ENCODE data around the gene TIAM2.
"Not testable (repeated sequence)": the region's sequence is repeated elsewhere in the genome, so short reads cannot be mapped to it uniquely, and the experiment has no call there.

TIAM2 gene

DNA sequence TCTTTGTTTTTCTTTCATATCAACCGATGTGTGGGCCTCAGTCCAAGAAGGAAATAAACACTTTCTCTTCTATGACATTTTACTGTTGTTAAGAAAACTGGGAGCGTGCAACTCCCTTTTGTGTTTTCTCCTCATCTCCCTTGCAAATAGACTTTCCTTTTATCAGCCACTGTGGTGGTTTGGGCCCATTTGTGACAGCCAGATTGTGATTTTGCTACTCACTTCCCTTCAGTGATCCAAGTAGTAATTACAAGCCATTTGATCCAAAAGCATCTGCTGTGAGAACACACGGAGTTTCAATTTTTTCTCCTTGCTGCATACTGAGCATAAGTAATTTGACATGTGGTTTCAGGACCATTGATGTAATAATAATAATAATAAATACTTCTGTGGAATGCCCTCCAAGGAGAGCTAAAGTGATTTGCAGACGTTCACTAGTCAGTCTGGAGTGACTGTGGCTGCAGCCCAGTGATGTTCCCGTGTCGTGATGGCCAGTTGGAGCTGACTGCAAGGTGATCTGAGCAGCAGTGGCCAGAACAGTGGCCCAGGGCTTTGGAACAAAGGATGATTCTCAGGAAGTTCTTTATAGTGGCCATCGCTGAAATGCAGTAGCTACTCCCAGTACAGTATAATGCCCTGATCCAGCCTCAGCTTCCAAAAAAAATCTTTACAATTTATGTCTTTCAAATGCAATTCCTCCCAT lies 176.8 kb downstream of the TIAM2 start:
- H3K27ac ChIP-seq (ENCODE audit: low read depth, low read length) = peak overlapping the region; percentile 16; the same call in 1 of the 2 replicates
- H3K9ac ChIP-seq (ENCODE audit: low read depth, low read length) = no peak overlapping the region
- no peaks in the 10 kb centered on the region for H3K9me3 ChIP-seq (ENCODE audit: insufficient read depth, low read depth, low read length)
- H3K36me3 ChIP-seq (ENCODE audit: insufficient read depth, low read length) = no peaks in the 10 kb centered on the region
- no peaks in the 10 kb centered on the region for H3K27me3 ChIP-seq (ENCODE audit: insufficient read depth, low read length)
- no peak overlapping the region for H3K4me3 ChIP-seq (ENCODE audit: low read length)
- peaks cover 26% of the 10 kb centered on the region for H3K4me1 ChIP-seq (ENCODE audit: insufficient read depth, low read length)
- WGBS = 52% methylated on average over 7 of the region's 7 CpGs

GRCh38 chr6:155173488-155173887 lies 178.4 kb downstream of the TIAM2 start:
- Histone ChIP-seq H3K4me3 (ENCODE audit: low read length) (no peak overlapping the region), H3K9ac (ENCODE audit: low read depth, low read length) (no peak overlapping the region), H3K4me1 (ENCODE audit: insufficient read depth, low read length) (peaks cover 26% of the 10 kb centered on the region), H3K27me3 (ENCODE audit: insufficient read depth, low read length) (no peaks in the 10 kb centered on the region), H3K27ac (ENCODE audit: low read depth, low read length) (no peak overlapping the region), H3K36me3 (ENCODE audit: insufficient read depth, low read length) (no peaks in the 10 kb centered on the region), H3K9me3 (ENCODE audit: insufficient read depth, low read depth, low read length) (no peaks in the 10 kb centered on the region)
- 94% methylated on average over 5 of the region's 5 CpGs for WGBS

GRCh38 chr6:155174576-155175211 lies 179.6 kb downstream of the TIAM2 start:
- WGBS = 62% methylated on average over 12 of the region's 12 CpGs
- H3K27ac ChIP-seq (ENCODE audit: low read depth, low read length) = no peak overlapping the region
- H3K9me3 ChIP-seq (ENCODE audit: insufficient read depth, low read depth, low read length) = no peaks in the 10 kb centered on the region
- peaks cover 8% of the 10 kb centered on the region for H3K36me3 ChIP-seq (ENCODE audit: insufficient read depth, low read length)
- H3K4me3 ChIP-seq (ENCODE audit: low read length) = no peak overlapping the region
- H3K9ac ChIP-seq (ENCODE audit: low read depth, low read length) = no peak overlapping the region
- H3K27me3 ChIP-seq (ENCODE audit: insufficient read depth, low read length) = no peaks in the 10 kb centered on the region
- peaks cover 26% of the 10 kb centered on the region for H3K4me1 ChIP-seq (ENCODE audit: insufficient read depth, low read length)

- Histone ChIP-seq H3K27ac (ENCODE audit: low read depth, low read length) (no peak overlapping the region), H3K27me3 (ENCODE audit: insufficient read depth, low read length) (no peaks in the 10 kb centered on the region), H3K4me3 (ENCODE audit: low read length) (no peak overlapping the region), H3K9me3 (ENCODE audit: insufficient read depth, low read depth, low read length) (no peaks in the 10 kb centered on the region), H3K36me3 (ENCODE audit: insufficient read depth, low read length) (peaks cover 13% of the 10 kb centered on the region), H3K4me1 (ENCODE audit: insufficient read depth, low read length) (peaks cover 9% of the 10 kb centered on the region), H3K9ac (ENCODE audit: low read depth, low read length) (no peak overlapping the region)
- 95% methylated on average over 2 of the region's 4 CpGs for WGBS
Measured at GRCh38 chr6:155177363-155177961, 182.3 kb downstream of the TIAM2 start.

DNA sequence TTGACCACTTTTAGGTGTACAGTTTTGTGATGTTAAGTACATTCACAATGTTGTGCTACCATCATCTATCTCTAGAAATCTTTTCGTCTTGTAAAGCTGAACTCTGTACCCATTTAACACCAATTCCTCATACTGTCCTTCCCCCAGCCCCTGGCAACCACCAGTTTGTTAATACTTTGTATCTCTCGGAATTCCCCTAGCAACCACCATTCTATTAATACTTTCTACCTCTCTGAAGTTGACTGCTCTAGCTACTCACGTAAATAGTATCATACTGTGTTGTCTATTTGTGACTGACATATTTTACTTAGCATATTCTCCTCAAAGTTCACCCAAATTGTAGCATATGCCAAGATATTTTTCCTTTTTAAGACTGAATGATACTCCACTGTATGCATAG lies 186.4 kb downstream of the TIAM2 start:
- Histone ChIP-seq H3K27me3 (ENCODE audit: insufficient read depth, low read length) (no peaks in the 10 kb centered on the region), H3K9me3 (ENCODE audit: insufficient read depth, low read depth, low read length) (no peaks in the 10 kb centered on the region), H3K27ac (ENCODE audit: low read depth, low read length) (no peak overlapping the region), H3K9ac (ENCODE audit: low read depth, low read length) (no peak overlapping the region), H3K4me1 (ENCODE audit: insufficient read depth, low read length) (peaks cover 12% of the 10 kb centered on the region), H3K4me3 (ENCODE audit: low read length) (no peak overlapping the region), H3K36me3 (ENCODE audit: insufficient read depth, low read length) (peaks cover 22% of the 10 kb centered on the region)
- WGBS = 97% methylated on average over 3 of the region's 3 CpGs

DNA sequence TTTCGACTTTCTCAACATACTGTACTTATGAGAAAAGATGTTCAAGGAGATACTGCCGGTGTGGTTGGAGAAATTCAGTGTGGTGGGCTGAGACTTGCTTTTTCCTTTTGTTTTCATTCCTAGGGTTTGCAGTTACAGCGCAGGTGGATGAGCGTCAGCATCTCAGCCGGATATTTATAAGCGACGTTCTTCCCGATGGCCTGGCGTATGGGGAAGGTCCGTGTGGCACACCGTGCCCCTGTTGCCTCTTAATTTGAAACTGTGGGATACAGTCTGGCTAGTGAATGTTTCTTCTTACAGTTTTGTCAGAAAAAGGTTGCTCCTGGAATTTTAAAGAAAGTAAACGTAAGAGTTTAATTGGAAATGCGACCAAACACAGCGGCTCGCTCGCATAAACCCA lies 187.0 kb downstream of the TIAM2 start:
- Histone ChIP-seq H3K9ac (ENCODE audit: low read depth, low read length) (no peak overlapping the region), H3K27ac (ENCODE audit: low read depth, low read length) (no peak overlapping the region), H3K27me3 (ENCODE audit: insufficient read depth, low read length) (no peaks in the 10 kb centered on the region), H3K4me1 (ENCODE audit: insufficient read depth, low read length) (peaks cover 18% of the 10 kb centered on the region), H3K4me3 (ENCODE audit: low read length) (no peak overlapping the region), H3K9me3 (ENCODE audit: insufficient read depth, low read depth, low read length) (no peaks in the 10 kb centered on the region), H3K36me3 (ENCODE audit: insufficient read depth, low read length) (peaks cover 22% of the 10 kb centered on the region)
- WGBS = 93% methylated on average over 15 of the region's 16 CpGs

DNA sequence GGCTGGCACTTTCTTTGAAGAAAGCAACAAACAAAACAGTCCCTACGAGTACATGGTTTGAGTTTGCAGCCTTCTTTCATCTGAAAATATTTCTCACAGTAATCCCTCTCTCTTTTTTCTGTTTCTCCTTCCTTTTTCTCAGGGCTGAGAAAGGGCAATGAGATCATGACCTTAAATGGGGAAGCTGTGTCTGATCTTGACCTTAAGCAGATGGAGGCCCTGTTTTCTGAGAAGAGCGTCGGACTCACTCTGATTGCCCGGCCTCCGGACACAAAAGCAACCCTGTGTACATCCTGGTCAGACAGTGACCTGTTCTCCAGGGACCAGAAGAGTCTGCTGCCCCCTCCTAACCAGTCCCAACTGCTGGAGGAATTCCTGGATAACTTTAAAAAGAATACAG lies 188.0 kb downstream of the TIAM2 start:
- no peak overlapping the region for H3K4me3 ChIP-seq (ENCODE audit: low read length)
- H3K36me3 ChIP-seq (ENCODE audit: insufficient read depth, low read length) = peaks cover 22% of the 10 kb centered on the region
- peaks cover 19% of the 10 kb centered on the region for H3K4me1 ChIP-seq (ENCODE audit: insufficient read depth, low read length)
- no peak overlapping the region for H3K9ac ChIP-seq (ENCODE audit: low read depth, low read length)
- no peaks in the 10 kb centered on the region for H3K27me3 ChIP-seq (ENCODE audit: insufficient read depth, low read length)
- 88% methylated on average over 5 of the region's 5 CpGs for WGBS
- H3K9me3 ChIP-seq (ENCODE audit: insufficient read depth, low read depth, low read length) = no peaks in the 10 kb centered on the region
- H3K27ac ChIP-seq (ENCODE audit: low read depth, low read length) = no peak overlapping the region

GRCh38 chr6:155185041-155185440 lies 189.9 kb downstream of the TIAM2 start:
- Histone ChIP-seq H3K4me1 (ENCODE audit: insufficient read depth, low read length) (peaks cover 24% of the 10 kb centered on the region), H3K36me3 (ENCODE audit: insufficient read depth, low read length) (peaks cover 13% of the 10 kb centered on the region)
- not testable (repeated sequence) for H3K27ac ChIP-seq (ENCODE audit: low read depth, low read length); H3K27me3 ChIP-seq (ENCODE audit: insufficient read depth, low read length); H3K4me3 ChIP-seq (ENCODE audit: low read length); H3K9me3 ChIP-seq (ENCODE audit: insufficient read depth, low read depth, low read length); H3K9ac ChIP-seq (ENCODE audit: low read depth, low read length)
- WGBS = 96% methylated on average over 5 of the region's 9 CpGs

DNA sequence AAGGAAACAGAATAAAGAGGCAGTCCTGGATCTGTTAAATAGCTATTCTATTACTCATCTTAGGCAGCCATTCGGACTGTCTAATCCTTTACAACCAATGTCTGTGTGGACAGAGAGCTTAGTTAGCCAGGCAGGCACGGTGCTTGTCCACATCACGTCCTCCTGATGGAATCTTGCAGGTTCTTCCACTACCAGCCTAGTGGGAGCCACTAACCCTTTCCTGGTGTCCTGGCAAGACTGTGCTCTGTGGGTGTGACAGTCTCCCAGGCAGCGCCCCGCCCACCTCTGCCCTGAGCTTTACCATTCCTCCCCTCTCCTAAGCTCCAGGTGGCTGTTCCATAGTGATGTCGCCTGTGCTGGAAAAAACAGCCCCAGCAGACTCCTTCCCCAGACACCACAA lies 190.4 kb downstream of the TIAM2 start:
- H3K36me3 ChIP-seq (ENCODE audit: insufficient read depth, low read length) = peaks cover 13% of the 10 kb centered on the region
- H3K4me1 ChIP-seq (ENCODE audit: insufficient read depth, low read length) = peaks cover 24% of the 10 kb centered on the region
- H3K27me3 ChIP-seq (ENCODE audit: insufficient read depth, low read length) = no peaks in the 10 kb centered on the region
- H3K9me3 ChIP-seq (ENCODE audit: insufficient read depth, low read depth, low read length) = no peaks in the 10 kb centered on the region
- no peak overlapping the region for H3K4me3 ChIP-seq (ENCODE audit: low read length)
- H3K27ac ChIP-seq (ENCODE audit: low read depth, low read length) = peak overlapping the region; percentile 66
- 37% methylated on average over 6 of the region's 6 CpGs for WGBS
- no peak overlapping the region for H3K9ac ChIP-seq (ENCODE audit: low read depth, low read length)

DNA sequence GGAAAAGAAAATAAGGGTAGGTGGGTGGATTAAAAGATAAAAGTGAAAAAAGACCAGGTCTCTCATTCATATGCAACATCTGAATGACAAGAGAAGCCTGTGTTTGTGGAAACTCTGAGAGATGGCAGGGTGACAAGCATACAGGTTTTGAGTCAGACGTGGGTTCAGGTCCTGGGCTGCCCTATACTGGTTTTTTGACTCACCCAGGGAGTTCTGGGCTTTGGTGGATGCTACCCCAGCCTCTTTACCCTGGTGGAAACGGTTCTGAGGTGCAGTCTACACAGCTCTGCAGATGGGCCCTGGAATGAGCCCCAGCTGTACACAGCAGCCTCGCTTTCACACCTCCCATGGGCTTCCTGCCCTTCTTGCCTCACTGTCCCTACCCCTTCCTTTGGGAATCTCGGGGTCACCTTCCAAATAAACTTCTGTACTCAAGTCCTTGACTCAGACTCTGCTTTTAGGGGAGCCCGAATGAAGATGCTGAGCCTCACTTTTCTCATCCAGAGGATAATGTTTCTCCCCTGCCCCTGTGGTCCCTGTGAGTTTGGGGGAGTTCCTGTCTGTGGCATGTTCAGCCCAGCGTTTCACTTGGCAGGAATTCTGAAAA lies 191.0 kb downstream of the TIAM2 start:
- Histone ChIP-seq H3K9me3 (ENCODE audit: insufficient read depth, low read depth, low read length) (no peaks in the 10 kb centered on the region), H3K9ac (ENCODE audit: low read depth, low read length) (no peak overlapping the region)

DNA sequence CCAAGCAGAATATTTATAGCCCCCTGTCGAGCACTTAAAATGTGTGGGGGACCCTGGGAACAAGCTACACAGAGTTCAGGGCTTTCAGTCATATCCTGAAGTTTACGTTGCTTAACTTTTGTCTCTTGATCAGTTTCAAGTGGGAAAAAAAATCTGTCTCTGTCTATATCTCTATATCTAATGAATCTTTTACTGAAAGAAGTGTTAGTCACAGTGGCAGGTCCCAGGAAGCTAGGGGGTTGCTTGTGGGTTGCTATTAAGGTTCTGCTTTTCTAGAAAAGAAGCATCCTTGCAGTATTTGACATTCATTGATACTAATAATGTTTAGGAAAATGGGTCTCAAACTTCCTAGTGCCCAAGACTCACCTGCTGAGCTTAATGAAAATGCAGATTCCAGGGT lies 192.0 kb downstream of the TIAM2 start:
- Histone ChIP-seq H3K4me1 (ENCODE audit: insufficient read depth, low read length) (peaks cover 24% of the 10 kb centered on the region), H3K9me3 (ENCODE audit: insufficient read depth, low read depth, low read length) (no peaks in the 10 kb centered on the region), H3K27ac (ENCODE audit: low read depth, low read length) (no peak overlapping the region), H3K9ac (ENCODE audit: low read depth, low read length) (no peak overlapping the region), H3K4me3 (ENCODE audit: low read length) (no peak overlapping the region), H3K27me3 (ENCODE audit: insufficient read depth, low read length) (no peaks in the 10 kb centered on the region), H3K36me3 (ENCODE audit: insufficient read depth, low read length) (peaks cover 8% of the 10 kb centered on the region)
- 75% methylated on average over 2 of the region's 2 CpGs for WGBS

More for the DNA sequence above, 191.0 kb downstream of the TIAM2 start:
- no peak overlapping the region for H3K4me3 ChIP-seq (ENCODE audit: low read length)
- H3K36me3 ChIP-seq (ENCODE audit: insufficient read depth, low read length) = peaks cover 13% of the 10 kb centered on the region
- peak overlapping the region; percentile 66 for H3K27ac ChIP-seq (ENCODE audit: low read depth, low read length)
- no peaks in the 10 kb centered on the region for H3K27me3 ChIP-seq (ENCODE audit: insufficient read depth, low read length)
- WGBS = 51% methylated on average over 6 of the region's 6 CpGs
- peaks cover 24% of the 10 kb centered on the region for H3K4me1 ChIP-seq (ENCODE audit: insufficient read depth, low read length)
